Large intestine (tissue), 3 donors: Measurements from ENCODE around the gene CLCNKB. TPM values are rescaled to one million over a fixed set of nuclear protein-coding genes. Genes with fewer than 3 reads are reported as not detected.

Source experiments
- DNase-seq, 2 donors: peaks; one replicate each; pipeline versions ENCODE4 v3.0.0 to v3.0.0-alpha.2; 2013
- H3K27ac ChIP-seq: one replicate; pipeline ENCODE4 v1.5.1; 2013; ENCODE audit warnings: low read length
- H3K27me3 ChIP-seq: 2 replicates; pipeline ENCODE4 v1.6.1; 2013; ENCODE audit warnings: low read length; ENCODE audit not compliant: control insufficient read depth, insufficient read depth
- H3K36me3 ChIP-seq: 2 replicates; pipeline ENCODE4 v1.6.1; 2013; ENCODE audit warnings: low read length; ENCODE audit not compliant: control insufficient read depth, insufficient read depth
- H3K4me1 ChIP-seq: one replicate; pipeline ENCODE4 v1.6.1; 2013; ENCODE audit warnings: low read length; ENCODE audit not compliant: control insufficient read depth, insufficient read depth
- H3K4me3 ChIP-seq: one replicate; pipeline ENCODE4 v1.5.1; 2013; ENCODE audit warnings: low read length
- H3K9me3 ChIP-seq: one replicate; pipeline ENCODE4 v1.6.1; 2013; ENCODE audit warnings: mild to moderate bottlenecking, low read depth, low read length, moderate library complexity; ENCODE audit not compliant: control insufficient read depth
- WGBS: methylation state at CpG from one replicate; pipeline ENCODE4 v1.1.5; 2013; ENCODE audit warnings: low lambda C conversion rate; ENCODE audit not compliant: insufficient coverage; 5-methylcytosine and 5-hydroxymethylcytosine counted together
- polyA plus RNA-seq: library from polyadenylated mRNA; unstranded; fragments of 120-200 nt; gene quantifications from one replicate; pipeline ENCODE4 v1.2.1, GENCODE V29; 2013

The CLCNKB gene
- polyA plus RNA-seq, 1 donor, result 0.42 TPM

DNA sequence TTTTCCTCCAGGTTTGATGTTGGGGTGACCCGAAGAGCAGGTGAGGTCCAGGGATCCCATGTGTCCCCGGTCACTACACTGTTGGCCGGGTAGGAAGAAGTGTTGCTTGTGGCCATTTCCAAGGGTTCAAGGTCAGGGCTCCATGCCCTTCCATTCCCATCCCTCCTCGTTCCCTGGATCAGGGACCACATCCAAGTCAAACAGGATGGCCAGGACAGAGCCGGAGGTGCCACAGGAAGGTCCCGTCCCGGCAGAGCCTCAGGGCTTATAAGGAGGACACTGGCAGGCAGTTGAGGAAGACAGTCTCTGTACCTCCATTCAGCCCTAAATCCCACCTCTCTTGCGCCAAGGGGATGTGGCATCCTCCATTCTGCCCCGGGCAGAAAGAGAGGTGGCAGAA is 51.9 kb downstream of the CLCNKB start:
- Histone ChIP-seq H3K36me3 (no peaks in the 10 kb centered on the region), H3K4me1 (no peaks in the 10 kb centered on the region), H3K27ac (no peak overlapping the region), H3K9me3 (no peaks in the 10 kb centered on the region), H3K27me3 (no peaks in the 10 kb centered on the region), H3K4me3 (no peak overlapping the region)
- WGBS, result no CpG with 5 or more reads among the region's 9 CpGs
- no peak for DNase-seq

DNA sequence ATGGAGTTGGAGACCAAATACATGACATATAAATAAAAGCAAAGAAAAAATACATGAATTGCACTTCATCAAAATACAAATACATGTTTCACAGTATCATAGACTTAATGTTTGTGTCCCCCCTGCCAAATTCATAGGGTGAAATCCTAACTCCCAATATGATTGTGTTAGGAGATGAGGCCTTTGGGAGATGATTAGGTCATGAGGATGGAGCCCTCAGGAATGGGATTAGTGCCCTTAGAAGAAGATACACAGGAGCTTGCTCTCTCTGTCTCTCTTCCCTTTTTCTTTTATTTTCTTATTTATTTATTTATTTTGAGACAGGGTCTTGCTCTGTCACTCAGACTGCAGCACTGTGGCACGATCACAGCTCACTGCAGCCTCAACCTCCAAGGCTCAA is 55.8 kb downstream of the CLCNKB start:
- Histone ChIP-seq H3K9me3 (peaks cover 3% of the 10 kb centered on the region), H3K36me3 (no peaks in the 10 kb centered on the region), H3K27ac (no peak overlapping the region), H3K4me1 (no peaks in the 10 kb centered on the region), H3K4me3 (no peak overlapping the region), H3K27me3 (no peaks in the 10 kb centered on the region)
- no peak for DNase-seq
- no CpG with 5 or more reads among the region's 1 CpG for WGBS

DNA sequence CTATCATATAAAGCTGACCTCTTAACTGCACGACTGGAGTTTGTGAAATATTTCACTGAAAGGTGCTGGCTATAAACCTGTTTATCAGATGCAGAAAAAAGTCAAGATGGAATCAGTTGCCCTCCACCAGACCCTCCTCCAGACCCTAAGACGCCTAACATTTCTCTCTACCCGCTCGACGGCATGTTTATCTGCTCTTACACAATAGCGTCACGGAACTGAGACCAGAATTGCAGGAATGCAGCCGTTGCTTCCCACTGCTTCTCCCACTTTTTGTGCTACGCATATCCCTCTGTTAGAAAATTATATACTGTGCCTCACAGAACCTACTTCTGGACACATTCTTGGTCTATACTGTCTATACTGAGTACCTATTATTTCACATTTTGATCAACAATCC is 58.0 kb downstream of the CLCNKB start:
- Histone ChIP-seq H3K36me3 (no peaks in the 10 kb centered on the region), H3K4me3 (no peak overlapping the region), H3K27me3 (no peaks in the 10 kb centered on the region), H3K27ac (no peak overlapping the region), H3K4me1 (no peaks in the 10 kb centered on the region), H3K9me3 (peaks cover 3% of the 10 kb centered on the region)
- DNase-seq, result peak in 1 of 2 donors; percentile 34
- WGBS, result 17% methylated on average over 2 of the region's 9 CpGs

Other genes with a start within 250 kb of the CLCNKB start
- 4.1 TPM for gene UQCRHL, start 236.1 kb upstream of the CLCNKB start, polyA plus RNA-seq
- 47.8 TPM for gene SPEN, start 196.1 kb upstream of the CLCNKB start, polyA plus RNA-seq
- 22.8 TPM for gene ZBTB17, start 67.7 kb upstream of the CLCNKB start, polyA plus RNA-seq
- gene SRARP, start 39.5 kb upstream of the CLCNKB start, polyA plus RNA-seq, result not detected
- 13.2 TPM for gene HSPB7, start 25.7 kb upstream of the CLCNKB start, polyA plus RNA-seq
- 0.18 TPM for gene CLCNKA, start 21.7 kb upstream of the CLCNKB start, polyA plus RNA-seq
- 1.1 TPM for gene FAM131C, start 29.9 kb downstream of the CLCNKB start, polyA plus RNA-seq
- gene EPHA2, start 112.3 kb downstream of the CLCNKB start, polyA plus RNA-seq, result 18.5 TPM
- 12.2 TPM for gene ARHGEF19, start 168.9 kb downstream of the CLCNKB start, polyA plus RNA-seq
- 6.2 TPM for gene CPLANE2, start 193.4 kb downstream of the CLCNKB start, polyA plus RNA-seq